HG02852 (cell line): ENCODE measurements around the gene ELMOD2.

Experiments used
- ATAC-seq: cut with Tn5 transposase; IDR thresholded peaks from one replicate; pipeline ENCODE4 v1.9.1; 2021; ENCODE audit warnings: mild to moderate bottlenecking, moderate library complexity; ENCODE audit not compliant: unreplicated experiment

ELMOD2 gene

DNA sequence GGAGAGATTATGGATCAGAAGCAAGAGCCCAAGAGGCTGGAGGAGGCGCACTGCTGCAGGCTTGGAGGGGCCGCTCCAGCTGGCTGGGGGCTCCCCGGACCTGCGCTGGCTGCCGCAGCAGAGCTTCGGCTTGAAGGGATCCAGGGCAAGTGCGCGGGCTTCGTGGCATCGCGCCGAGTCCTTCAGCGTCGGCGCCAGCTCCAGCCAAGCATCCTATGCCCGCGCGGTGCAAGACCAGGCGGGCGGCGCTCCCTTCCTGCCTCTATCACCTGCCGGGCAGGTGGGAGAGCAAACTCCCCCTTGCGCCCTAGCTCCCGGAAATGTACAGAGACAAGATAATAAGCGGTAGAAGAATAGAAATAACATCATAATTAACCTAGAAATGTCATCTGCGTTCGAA is 55.3 kb downstream of the ELMOD2 start:
- ATAC-seq, result no peak

DNA sequence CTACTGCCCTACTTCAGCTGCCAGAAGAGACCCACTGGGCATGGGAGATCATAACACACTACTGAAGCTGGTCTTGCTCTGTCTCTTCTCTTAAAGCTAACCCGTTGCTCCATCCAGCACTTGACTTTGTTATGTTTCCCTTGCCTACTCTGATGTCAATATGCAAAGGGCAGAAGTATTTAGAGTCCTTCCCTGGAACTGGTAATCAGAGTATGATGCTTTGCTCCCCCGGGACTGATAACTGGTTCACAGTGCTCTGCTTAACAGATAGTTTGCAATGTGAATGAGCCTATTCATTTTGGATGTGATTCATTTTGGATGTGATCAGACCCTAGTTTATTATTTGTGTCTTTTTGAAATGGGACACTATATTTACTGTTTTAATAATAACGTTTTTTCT is 57.1 kb downstream of the ELMOD2 start:
- ATAC-seq, result no peak

DNA sequence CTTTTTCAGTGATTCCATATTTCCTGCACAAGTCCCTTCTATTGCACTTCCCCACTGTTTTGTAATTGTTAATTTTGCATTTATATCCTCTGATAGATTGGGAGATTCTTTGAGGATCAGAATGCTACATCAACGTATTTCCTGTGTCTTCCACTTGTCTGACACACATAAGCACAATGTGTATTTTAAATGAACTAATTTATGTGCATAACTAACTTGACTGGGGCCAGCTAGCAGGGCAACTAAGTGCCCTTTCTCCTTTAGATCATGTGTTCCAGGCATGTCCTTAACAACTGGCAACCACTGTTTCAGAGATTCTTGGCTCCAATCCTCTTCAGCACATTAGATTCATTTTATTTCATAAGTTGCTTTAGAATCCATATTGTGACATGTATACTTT is 60.5 kb downstream of the ELMOD2 start:
- ATAC-seq, result no peak

DNA sequence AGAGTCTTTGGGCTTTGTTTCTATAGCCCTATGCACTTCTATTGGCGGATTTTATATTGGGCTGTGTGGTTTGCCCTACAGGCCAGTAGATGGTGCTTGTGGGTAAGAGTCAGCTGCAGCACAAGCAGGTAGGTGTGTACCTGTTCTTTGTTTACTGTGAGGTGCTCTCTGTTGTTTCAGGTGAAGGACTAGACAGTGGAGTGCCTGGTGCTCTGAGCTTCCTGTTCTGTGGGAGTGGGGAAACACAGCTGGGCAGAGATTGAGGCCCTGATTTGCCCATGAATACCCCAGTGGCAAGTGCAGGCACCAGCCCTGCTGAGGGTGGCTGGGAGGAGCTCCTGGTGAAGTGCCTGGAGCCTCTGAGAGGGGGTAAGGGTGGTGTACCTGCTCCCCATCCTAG is 71.1 kb downstream of the ELMOD2 start:
- peak; percentile 83 for ATAC-seq

DNA sequence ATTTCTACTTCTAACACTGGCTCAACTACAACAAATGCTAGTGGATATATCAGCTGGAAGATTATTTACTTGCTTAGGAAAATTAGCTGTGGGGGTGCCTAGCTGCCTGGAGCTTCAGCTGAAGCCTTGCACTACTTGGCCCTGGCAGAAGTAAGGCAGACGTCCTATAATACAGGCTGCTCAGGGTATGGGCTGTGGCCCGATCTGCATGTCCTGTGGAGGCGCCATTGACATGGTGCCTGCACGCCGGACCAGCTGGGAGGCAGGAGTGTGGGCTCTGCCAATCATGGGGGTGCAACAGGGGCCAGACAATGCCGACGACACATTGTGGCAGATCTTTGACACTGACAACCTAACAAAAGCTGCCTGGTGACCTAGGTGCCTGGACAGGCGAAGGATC is 76.4 kb downstream of the ELMOD2 start:
- no peak for ATAC-seq

DNA sequence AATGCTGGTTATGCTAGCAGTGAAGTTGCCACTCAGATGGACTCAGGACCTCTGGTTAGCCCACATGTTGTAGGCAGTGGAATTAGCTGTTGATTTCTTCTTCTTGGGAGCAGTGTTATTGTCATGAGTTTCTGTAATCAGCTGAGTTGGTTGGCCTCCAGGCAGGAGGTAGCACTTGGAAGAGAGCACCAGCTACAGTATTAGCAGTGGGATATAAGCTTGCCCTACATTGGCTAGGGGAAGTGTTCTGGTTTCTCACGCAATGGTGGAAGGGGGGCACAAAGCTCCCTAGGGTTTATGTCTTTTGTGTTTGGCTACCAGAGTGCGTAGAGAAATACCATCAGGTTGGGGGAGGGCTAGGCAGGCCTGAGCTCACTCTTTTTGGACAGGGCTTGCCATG is 78.7 kb downstream of the ELMOD2 start:
- ATAC-seq, result no peak

DNA sequence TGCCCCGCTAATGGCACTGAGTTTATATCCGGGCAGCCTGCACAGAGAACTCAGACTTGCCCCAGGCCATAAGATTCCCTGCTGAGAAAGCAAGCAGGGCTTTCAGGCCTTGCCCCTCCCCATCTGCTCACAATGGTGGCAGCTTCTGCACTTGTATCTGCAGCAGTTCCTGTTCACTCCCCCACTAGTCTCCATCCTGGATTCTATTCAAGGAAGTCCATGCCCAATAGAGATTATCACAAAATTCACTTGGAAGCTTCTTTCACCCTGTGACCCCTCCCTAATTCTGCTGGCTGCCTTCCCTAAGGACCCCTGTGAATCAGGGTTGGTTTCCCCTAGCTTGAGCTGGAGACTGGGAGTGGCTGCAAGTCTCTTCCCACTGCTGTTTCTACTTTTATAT is 79.3 kb downstream of the ELMOD2 start:
- ATAC-seq, result no peak
